Amniotic stem cell (primary cell): ENCODE data around the gene RASSF1.
"Not testable (repeated sequence)": the region's sequence is repeated elsewhere in the genome, so short reads cannot be mapped to it uniquely, and the experiment has no call there.

Experiments
- DNase-seq: peaks from one replicate; lab custom pipeline; 2025; lab: John Stamatoyannopoulos, UW

The RASSF1 gene

DNA sequence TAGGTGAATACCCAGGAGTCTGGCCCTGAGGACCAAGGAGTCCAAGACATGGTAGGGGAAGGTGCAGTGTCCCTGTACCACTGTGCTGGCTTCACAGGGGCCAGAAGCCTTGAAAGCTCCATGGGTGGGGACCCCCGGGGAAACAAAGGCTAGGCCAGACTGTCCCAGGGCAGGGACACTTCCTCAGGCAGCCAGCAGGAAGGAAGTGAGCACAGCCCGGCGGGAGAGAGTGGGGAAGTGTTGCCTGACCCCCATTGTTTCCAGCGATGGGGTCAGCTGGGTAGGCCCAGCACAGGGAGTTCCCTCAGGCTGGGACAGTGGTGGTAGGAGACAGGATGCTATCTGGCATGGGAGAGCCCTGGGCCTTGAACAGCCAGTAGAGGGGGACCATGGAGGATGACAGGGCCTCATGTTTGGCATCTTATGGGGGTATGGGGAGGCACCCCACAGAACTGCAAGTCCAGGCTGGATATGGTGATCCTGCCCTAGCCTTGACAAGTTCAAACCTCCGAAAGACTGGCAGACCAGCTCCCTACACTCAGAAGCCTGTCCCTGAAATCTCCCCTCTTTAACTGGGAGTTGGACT lies 16.9 kb downstream of the RASSF1 start:
- no peak for DNase-seq

DNA sequence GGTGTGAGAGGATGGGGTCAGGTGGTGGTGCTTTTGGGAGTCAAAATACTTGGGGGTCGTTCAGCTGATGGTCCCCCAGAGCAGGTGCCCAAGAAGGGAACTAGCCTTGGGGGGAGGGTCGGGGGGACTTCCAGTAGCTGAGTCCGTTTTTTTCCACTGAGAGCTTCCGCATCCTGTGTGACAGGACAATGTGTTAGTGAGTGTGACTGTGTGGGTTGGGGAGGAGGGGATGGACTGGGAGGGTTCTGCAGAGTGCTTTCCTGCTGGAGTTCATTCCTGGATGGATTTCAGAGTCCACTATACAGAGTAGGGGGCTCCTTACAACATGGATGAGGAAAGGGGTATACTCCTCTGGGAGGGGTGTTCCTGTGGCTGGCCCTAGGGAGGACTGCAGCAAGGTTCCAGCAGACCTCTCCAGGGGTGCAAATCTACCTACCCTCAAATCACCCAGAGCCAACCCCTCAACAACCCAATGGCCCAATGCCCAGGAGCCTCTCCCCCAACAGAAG lies 17.5 kb downstream of the RASSF1 start:
- DNase-seq = no peak

DNA sequence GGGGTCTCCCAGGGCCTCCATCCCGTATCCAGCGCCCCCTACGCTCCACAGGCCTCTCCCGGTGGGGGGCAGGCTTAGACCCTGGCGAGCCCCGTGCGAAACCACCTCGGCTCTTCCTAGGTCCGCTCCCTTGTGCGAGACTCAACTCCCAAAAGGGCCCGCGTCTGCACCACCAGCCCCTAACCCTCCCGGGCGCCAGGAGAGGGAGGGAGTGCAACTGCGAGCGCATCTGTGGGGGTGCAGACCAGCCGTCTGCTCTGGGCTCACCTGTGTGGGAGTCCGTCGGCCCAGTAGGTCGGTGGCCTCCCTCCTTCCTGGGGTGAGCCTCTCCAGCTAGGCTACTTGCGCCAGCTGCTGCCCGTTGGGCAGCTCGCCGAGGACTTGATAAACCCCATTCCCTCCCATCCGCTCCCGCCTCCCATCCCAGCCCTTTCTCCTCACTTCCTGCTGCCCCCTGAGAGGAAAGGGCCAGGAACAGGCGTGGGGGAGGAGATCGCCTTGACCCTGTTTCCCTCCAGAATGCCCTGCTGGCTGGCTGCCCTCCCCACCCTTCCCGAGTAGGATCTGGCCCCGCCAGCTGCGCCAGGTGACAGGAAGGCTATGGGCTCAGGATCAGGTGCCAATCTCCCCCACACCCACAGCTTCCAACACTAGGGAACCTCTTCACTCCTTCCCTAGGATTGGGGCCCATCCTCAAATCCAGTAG lies 18.1 kb downstream of the RASSF1 start, which contains the start of gene HYAL2:
HYAL2 (minus strand) TSS at position 360 of the 706 bp plus-strand sequence. CDS start 2,256 bp downstream, outside the sequence.
- DNase-seq = no peak

DNA sequence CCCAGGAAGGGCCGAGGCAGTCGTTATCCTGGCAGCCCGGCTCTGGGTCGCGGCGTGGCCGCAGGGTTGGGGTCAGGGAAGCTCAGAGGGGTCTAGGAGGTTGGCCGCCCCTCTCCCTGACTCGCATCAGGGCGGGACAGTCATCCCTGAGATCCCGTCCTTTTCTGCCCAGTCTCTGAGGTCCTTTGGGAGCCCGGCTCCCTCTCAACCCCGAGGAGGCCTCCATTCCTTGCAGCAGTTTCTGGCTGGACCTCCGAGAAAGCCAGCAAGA lies 18.6 kb downstream of the RASSF1 start:
- DNase-seq = no peak

DNA sequence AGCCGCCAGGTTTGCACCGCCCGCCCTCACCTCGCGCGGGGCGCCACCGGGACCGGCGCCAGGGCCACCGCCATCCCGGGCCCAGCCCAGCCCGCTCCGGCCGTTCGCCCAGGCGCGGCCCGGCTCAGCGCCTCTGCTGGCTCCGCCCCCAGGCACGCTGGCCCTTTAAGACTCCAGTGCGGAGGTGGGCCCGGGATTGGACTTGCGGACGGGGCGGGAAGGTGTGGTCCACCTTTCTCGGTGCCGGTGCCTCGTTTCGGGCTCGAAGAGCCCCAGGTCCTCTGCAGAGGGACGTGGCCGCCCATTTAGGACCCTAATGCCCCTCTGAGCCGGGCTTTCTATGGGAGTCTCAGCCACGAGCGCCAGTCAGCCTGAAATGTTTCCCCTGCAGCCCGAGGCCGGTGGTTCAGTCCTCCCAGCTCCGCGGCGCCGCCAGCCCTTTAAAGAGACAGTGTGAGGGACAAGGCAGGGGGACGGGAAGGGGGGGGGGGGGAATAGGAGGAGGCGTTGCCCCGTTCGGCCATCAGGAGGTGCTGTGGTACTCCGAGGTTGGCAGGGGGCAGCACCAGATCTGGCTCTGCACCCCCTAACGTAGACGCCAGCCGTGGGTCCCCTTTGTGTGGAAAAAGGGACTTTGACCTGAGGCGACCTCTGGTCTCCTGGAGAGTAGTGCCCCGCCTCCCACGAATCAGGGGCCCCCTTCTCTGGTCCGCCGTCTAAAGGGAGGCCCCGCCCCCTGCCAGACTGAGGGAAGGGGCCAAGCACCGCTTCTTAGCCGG lies 19.1 kb downstream of the RASSF1 start:
- DNase-seq = peak; percentile 81

DNA sequence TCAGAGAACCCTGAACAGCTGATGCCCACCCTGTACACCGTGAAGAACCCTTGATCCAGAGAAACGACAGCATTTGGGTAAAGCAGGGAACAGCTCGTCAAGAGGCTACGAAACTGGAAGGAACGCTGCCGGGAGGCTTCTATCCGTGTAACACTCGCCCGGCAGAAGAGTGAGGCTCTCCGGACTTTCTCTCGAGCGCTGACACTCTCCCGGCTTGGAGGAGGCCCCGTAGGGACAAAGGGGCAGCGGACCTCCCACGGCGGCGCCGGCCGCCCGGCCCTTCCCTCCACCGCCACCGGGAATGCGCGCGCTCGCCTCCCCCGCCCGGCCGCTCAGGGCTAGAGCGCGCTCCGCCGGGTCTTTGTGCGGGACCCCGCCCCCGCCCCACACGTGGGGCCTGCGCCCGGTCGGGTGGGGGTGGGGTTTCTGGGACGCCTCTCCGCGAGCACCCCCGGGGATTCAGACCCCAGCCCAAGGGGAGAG lies 19.7 kb downstream of the RASSF1 start:
- peak; percentile 14 for DNase-seq

DNA sequence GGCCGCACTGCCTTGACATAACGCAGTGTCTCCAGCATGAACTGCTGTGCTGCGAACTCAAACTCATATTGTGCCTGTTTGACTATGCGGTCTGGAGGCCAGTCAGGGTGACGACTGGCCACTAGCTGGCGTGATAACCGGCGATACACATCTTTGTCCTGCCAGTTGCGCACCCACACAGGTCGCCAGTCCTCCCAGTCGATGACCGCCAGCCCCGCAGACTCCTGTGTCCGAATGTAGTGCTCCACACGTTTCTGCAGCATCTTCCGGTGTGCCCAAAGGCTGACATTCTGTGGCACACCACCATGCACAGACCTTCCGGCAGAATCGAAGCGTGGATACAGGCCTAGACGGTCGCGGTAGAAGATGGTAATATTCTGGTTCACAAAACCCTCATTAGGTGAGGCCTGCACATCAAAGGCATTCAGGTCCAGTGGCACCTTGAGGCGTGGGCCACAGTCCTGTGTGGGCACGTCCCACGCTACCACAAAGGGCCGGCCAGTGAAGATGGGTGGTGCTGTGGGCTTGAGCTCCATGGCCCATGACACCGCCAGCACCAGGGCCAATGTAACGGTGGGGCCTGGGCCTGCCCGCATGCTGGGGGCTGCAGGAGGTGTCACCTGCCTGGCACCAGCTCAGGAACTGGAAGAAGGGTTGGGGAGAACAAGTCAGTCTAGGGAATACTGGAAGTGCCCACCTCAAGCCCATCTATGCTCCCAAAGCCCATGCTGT lies 20.6 kb downstream of the RASSF1 start:
- DNase-seq = no peak

DNA sequence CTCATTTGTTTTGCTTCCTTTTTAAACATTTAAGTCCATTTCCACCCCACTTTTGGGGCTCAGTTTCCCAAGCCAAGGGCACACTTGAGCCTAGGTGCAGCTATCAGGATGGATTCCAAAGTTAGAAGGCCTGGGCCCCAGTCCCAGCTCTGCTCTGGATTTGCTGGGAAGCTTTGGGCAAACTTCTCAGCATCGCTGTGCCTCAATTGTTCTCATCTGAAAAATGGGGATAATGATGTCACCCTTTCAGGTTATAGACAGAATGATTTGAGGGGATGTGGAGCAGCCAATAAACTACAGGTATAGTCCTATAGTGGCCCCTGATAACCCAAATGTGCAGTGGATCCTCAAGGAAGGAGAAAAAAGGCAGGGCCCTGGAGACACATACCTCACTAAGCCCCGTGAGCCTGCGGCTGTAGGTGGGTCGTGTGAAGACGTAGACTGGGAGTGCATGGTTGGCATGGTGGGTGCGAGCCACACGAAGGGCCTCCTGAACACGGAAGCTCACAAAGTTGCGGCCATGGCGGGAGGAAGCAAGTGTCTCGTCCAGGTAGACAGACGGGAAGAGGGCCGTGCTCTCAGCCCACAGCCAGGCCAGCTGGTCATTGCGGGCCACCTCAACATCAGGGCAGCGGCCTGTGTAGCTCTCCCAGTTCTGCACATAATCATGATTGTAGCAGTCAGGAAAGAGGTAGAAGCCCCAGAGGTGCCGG lies 21.3 kb downstream of the RASSF1 start:
- no peak for DNase-seq

DNA sequence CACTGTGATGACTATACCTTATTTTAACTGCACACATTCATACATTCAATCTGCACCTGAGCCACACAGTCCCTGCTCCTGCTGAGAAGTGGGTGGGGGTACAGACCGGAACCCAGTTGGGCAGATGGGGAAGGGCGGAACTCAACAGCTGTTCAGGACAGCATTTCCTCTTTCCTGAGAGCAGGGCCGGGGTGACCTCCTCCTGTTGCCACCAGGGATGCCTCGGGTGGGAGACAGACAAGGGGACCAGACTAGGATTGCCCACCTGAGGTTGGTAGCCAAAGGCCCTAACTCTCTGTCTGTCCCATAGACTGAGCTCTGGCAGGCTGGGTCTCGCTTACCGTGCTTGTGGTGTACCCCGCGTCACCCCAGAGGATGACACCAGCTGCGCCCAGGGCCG lies 22.0 kb downstream of the RASSF1 start:
- no peak for DNase-seq

DNA sequence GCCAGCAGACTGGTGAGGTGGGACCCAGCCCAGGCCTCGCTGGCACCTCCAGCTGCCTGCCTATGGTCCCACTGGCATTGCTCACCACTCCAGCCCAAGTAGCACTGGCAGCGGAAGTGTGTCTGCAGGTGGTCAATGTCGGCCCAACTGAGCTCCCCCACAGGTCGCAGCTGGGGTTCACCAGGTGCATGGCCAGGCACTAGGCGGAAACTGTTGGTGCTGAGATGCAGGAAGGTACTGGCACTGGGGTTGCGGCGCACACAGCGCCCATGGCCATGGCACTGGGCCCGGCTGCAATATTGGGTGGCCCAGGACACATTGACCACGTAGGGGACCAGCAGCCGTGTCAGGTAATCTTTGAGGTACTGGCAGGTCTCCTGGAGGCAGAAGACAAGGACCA lies 22.5 kb downstream of the RASSF1 start:
- DNase-seq = no peak

DNA sequence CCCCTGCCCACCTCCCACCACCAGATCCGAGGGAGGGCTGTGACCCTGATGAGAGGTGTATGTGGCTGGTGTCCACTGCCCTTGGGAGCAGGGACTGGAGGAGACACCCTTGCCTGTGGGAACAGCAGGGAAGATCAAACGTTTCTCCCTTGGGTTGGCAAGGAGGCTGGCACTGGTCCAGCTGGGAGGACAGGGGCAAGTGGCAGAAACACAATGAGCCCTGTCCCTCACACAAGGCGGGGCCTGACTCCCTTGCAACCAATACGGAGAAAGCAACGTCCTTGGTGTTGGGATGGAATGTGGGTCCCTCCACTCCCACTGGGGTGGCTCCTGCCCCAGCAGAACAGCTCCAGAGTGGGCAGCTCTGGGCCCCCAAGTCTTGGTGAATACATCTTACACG lies 23.3 kb downstream of the RASSF1 start:
- DNase-seq = no peak

DNA sequence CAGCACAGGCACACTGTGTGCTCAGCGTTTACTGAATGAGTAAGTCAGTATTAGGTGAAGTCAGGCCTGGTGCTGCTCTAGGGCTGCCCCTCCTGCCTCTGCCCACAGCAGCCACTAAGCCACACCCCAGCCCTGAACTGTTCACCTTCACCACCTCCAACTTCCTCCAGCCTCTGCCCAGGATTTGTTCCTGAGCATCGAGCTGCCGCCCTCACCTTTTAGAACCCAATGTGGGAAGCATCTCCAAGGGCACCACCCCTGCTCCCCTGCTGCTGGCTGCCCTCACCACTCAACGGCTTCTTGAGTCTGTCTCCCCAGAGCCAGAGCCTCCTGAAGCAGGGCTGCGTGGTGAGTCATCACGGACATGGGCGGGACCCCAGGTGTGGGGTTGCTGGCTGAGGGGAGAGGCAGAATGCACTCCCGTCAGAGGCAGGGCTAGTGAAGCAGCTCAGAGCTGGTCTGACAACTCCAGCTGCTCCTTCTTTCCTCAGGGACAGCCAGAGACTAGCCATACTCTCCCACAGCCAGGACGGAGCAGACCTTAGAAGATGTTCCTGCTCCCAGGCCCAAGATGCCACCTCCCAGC lies 23.9 kb downstream of the RASSF1 start:
- no peak for DNase-seq

DNA sequence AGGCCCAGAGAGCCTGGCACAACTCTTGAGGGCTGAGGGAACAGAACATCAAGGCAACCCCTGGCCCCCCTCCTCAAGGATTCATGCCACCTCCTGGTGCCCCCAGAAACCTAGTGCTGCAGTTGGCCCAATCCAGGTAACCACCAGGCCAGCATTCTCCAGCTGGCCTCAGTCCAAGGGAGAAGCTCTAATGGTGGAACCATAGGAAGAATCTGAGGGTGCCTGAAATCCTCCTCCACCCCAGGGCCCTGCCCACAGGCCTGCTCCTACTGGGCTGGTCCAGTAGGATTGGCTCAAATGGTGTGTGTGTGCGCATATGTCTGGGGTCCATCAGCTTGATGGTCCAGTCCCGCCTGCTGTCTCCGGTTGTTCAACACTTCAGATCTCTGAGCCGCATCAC lies 25.8 kb downstream of the RASSF1 start:
- no peak for DNase-seq

DNA sequence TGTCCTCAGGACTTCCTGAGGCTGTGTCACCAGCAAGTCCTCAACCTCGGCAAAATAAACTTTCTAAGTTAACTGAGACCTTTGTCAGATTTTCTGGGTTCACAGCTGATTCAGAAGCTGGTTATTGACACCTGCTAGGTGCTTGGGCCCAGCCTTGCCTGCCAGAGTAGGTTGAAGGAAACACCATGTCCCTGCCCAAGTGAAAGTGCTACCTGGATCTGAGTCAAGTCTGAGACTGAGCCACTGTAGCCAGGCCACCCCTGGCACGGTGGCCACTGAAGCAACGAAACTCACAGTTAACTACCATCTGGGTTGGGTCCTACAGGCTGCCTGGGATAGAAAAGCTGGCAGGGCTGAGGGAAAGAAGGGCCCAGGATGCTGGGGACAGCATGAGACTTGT lies 26.3 kb downstream of the RASSF1 start:
- DNase-seq = no peak

DNA sequence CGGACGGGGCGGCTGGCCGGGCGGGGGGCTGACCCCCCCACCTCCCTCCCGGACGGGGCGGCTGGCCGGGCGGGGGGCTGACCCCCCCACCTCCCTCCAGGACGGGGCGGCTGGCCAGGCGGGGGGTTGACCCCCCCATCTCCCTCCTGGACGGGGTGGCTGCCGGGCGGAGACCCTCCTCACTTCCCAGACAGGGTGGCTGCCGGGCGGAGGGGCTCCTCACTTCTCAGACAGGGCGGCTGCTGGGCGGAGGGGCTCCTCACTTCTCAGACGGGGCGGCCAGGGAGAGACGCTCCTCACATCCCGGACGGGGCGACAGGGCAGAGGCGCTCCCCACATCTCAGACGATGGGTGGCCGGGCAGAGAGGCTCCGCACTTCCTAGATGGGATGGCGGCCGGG lies 28.6 kb downstream of the RASSF1 start:
- DNase-seq = not testable (repeated sequence)

DNA sequence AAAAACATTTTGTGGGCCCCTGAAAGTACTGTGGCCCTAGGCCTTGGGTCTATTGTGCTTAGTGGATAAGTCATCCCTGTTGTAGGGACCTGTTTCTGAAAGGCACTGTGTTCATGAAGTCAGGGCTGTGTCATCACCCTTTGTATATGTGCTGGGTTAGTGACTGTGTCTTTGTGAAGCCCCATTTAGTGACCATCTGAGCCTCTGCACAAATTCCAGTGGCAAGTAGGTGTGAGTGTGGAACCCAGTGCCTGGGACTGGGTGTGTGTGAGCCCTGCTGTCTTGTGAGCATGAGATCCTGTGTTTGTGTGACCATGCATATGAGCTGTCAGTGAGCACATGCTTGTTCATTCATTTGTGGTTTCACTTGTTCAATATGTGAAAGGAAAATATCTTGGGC lies 36.0 kb downstream of the RASSF1 start:
- no peak for DNase-seq

DNA sequence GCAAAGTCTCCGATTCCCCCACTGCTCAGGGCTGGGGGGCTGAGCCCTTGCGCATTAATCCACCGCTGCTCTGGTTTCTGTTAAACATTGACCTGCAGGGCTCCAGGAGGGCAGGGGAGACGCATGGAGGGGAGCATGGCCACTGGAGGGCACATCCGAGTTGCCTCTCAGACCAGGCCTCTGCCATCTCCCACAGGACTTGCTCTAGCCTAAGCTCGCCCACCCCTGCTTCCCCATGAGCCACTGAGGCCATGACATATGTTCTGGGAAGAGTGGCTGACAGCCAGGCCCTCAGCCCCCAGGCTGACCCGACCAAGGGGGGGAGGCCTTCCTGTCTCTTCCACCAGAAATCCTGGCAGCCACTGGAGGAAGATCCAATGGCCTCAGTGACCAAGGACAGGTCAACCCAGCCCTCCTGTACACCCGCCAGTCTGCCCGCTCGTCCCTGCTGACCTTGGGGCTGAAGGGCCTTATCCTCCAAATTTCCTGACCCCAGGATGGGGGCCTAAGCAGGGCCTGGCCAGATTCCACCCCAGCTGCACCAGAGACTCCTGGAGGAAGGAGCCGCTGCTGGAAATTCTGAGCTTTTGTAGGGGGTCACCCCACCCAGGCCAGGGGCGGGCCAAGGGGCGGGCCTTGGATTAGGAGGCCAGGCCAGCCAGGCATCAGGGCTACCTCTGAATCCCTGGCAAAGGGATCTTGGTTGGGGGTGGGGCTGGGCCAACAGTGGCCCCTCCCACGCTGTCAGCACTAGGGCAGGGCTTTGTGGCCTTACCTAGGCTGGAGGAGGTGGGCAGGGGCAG lies 37.4 kb downstream of the RASSF1 start, which contains the start of gene HYAL1:
HYAL1 (minus strand) TSS at position 562 of the 803 bp plus-strand sequence. CDS start 618 bp downstream, outside the sequence.
- no peak for DNase-seq

DNA sequence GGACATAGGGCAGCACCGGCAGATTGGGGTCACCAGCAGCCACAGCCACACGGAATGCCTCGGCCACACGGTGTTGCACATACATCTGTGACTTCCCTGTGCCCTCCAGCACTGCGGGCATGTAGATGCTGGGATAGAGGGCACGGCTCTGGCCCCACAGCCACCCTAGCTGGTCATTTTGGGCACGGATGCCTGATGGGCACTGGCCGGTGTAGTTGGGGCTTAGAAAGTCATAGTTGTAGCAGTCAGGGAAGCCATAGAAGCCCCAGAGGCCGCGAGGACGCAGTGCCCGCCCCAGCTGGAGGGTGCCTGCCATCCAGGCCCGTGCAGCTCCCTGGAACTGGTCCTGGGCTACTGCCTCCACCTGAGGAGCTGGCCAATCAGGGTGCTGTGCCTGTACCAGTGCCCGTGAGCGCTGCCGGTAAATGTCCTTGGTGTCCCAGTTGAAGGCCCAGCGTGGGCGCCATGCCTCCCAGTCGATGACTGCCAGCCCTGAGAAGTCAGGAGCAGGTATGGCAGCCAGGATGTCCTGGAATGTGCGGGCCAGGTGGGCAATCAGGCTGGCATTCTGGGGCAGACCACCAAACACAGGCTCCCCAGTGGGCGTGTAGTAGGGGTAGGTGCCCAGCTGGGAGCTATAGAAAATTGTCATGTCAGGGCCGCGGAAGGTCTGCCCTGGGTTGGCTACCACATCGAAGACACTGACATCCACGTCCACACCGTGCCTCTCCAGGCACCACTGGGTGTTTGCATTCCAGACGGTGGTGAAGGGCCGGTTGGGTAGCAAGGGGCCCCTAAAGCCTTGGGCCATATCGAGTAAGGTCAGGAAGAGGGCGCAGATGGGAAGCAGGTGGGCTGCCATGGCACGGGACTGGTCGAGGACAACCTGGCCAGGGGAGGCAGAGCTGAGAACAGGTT lies 38.3 kb downstream of the RASSF1 start:
- DNase-seq = no peak

DNA sequence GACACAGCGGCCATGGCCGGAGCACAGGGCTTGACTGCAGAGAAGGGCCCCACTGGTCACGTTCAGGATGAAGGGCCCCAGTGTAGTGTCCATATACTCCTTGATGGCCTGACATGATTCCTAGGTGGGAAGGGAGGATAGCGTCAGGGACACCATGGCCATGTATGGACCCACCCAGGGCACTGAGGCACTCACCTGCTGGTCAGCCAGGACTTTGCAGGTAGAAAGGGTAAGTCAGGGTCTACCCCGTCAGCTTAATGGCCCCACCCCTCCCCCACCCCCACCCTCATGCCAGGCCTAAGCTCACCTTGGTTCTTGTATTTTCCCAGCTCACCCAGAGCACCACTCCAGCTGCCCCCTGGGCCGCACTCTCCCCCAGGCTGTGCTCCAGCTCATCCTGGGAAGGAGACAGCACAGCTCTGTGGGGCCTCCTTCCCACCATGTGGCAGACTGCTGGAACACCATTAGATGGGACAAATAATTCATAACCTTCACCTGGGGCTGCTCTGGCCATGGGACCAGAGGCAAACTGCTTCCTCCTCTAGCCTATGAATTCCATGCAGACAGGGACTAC lies 39.9 kb downstream of the RASSF1 start:
- DNase-seq = no peak
